Loucy (cell line): Measurements from ENCODE around the gene SCD5.

ENCODE experiments used
- H2AFZ ChIP-seq: fragments of 200-600 bp; sonication (generic); 2 replicates; pipeline ENCODE4 v1.6.0; 2016; ENCODE audit warnings: antibody characterized with exemption, mild to moderate bottlenecking, low read length, moderate library complexity
- H3F3A ChIP-seq: fragments of 200-600 bp; 2 replicates; pipeline ENCODE4 v1.6.0; 2016; ENCODE audit warnings: antibody characterized with exemption, low read depth, mild to moderate bottlenecking
- H3K27me3 ChIP-seq: fragments of 200-600 bp; sonication (generic); 2 replicates; pipeline ENCODE4 v1.6.1; 2014; ENCODE audit warnings: low read length, mild to moderate bottlenecking; ENCODE audit not compliant: insufficient read depth, poor library complexity, severe bottlenecking
- H3K36me3 ChIP-seq: fragments of 200-600 bp; sonication (generic); 2 replicates; pipeline ENCODE4 v1.6.1; 2016; ENCODE audit warnings: low read length; ENCODE audit not compliant: insufficient read depth
- H3K4me1 ChIP-seq: fragments of 200-600 bp; sonication (generic); 2 replicates; pipeline ENCODE4 v1.5.1; 2014; ENCODE audit warnings: low read length, mild to moderate bottlenecking; ENCODE audit not compliant: insufficient read depth, poor library complexity, severe bottlenecking
- H3K4me2 ChIP-seq: fragments of 200-600 bp; sonication (generic); 2 replicates; pipeline ENCODE4 v1.6.0; 2014; ENCODE audit warnings: antibody characterized with exemption, low read length, low read depth, mild to moderate bottlenecking; ENCODE audit not compliant: poor library complexity, severe bottlenecking
- H3K4me3 ChIP-seq: fragments of 200-600 bp; sonication (generic); 2 replicates; pipeline ENCODE4 v1.5.1; 2014; ENCODE audit warnings: low read length, mild to moderate bottlenecking, mixed read lengths; ENCODE audit not compliant: poor library complexity, severe bottlenecking
- H3K79me2 ChIP-seq: fragments of 200-600 bp; sonication (generic); 2 replicates; pipeline ENCODE4 v1.6.1; 2014; ENCODE audit warnings: low read length; ENCODE audit not compliant: insufficient read depth
- H3K9ac ChIP-seq: fragments of 200-600 bp; sonication (generic); 2 replicates; pipeline ENCODE4 v1.6.0; 2014; ENCODE audit warnings: mild to moderate bottlenecking, low read depth, low read length, moderate library complexity; ENCODE audit not compliant: poor library complexity, severe bottlenecking
- H3K9me2 ChIP-seq: fragments of 200-600 bp; sonication (generic); replicated peaks from 2 replicates; pipeline ENCODE4 v1.6.1; 2016; ENCODE audit warnings: low read depth, low read length, mixed read lengths
- H3K9me3 ChIP-seq: fragments of 200-600 bp; sonication (generic); 2 replicates; pipeline ENCODE4 v1.6.1; 2014; ENCODE audit warnings: mild to moderate bottlenecking, antibody characterized with exemption, low read length, low read depth; ENCODE audit not compliant: insufficient read depth
- H4K20me1 ChIP-seq: fragments of 200-600 bp; sonication (generic); 2 replicates; pipeline ENCODE4 v1.6.0; 2014; ENCODE audit warnings: antibody characterized with exemption, low read length, mild to moderate bottlenecking; ENCODE audit not compliant: insufficient read depth, poor library complexity, severe bottlenecking
- EZH2phosphoT487 ChIP-seq: fragments of 200-600 bp; IDR thresholded peaks from 2 replicates; pipeline ENCODE4 v1.6.1; 2018; ENCODE audit warnings: antibody characterized with exemption, mild to moderate bottlenecking, moderate library complexity, borderline replicate concordance
- TF ChIP-seq, protein P1 (sequence below): fragments of 200-600 bp; sonication (generic); conservative IDR thresholded peaks from 2 replicates; pipeline ENCODE4 v1.5.1; 2014; ENCODE audit warnings: mild to moderate bottlenecking, antibody characterized with exemption, low read length

Gene SCD5

DNA sequence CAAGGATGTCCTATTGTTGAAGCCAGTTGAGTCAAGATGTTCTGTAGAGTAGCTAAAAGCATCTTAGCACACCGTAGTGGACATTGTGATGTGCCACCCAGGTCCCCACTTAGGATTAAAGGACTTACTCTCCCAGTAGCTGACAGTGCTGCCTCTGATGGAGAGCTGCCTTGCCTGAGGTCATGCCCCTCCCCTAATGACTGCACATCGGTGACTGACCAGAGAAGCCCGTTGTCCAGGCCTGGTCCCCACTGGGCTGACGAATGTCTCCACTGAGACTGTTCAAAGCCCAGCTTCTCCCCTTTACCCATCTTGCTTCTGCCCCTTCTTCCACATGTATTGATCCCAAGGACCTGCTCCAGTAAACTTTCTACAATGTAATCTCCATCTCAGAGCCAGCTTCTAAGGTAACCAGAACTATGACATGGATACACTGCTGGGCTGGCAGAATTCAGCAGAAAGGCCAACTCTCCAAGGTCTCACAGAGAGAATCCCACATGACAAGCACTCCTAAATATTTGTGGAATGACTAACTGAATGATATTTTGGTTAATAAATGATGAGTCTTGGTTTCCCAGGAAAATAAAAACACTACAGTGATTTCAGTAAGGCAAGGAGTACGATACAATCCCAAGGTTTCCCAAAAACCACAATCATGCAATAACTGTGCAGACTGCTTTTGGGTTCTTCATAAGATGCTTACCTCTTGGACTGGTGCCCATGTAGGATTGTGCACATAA lies 154.4 kb downstream of the SCD5 start:
- Histone ChIP-seq H3F3A (no peaks in the 10 kb centered on the region), H4K20me1 (no peaks in the 10 kb centered on the region), H3K9ac (no peak overlapping the region), H2AFZ (no peak overlapping the region), H3K36me3 (no peaks in the 10 kb centered on the region; the same call in 1 of the 2 replicates), H3K9me3 (no peaks in the 10 kb centered on the region), H3K9me2 (no peaks in the 10 kb centered on the region), H3K4me1 (no peaks in the 10 kb centered on the region), H3K4me3 (no peak overlapping the region), H3K27me3 (no peaks in the 10 kb centered on the region), H3K4me2 (no peak overlapping the region), H3K79me2 (no peaks in the 10 kb centered on the region)
- TF ChIP-seq, protein P1, sequence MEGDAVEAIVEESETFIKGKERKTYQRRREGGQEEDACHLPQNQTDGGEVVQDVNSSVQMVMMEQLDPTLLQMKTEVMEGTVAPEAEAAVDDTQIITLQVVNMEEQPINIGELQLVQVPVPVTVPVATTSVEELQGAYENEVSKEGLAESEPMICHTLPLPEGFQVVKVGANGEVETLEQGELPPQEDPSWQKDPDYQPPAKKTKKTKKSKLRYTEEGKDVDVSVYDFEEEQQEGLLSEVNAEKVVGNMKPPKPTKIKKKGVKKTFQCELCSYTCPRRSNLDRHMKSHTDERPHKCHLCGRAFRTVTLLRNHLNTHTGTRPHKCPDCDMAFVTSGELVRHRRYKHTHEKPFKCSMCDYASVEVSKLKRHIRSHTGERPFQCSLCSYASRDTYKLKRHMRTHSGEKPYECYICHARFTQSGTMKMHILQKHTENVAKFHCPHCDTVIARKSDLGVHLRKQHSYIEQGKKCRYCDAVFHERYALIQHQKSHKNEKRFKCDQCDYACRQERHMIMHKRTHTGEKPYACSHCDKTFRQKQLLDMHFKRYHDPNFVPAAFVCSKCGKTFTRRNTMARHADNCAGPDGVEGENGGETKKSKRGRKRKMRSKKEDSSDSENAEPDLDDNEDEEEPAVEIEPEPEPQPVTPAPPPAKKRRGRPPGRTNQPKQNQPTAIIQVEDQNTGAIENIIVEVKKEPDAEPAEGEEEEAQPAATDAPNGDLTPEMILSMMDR, result no peak
- TF ChIP-seq EZH2phosphoT487, result no peak

GRCh38 chr4:82642331-82642730 lies 156.3 kb downstream of the SCD5 start:
- Histone ChIP-seq H3K79me2 (no peaks in the 10 kb centered on the region), H2AFZ (no peak overlapping the region), H3F3A (no peaks in the 10 kb centered on the region), H4K20me1 (no peaks in the 10 kb centered on the region), H3K9me3 (no peaks in the 10 kb centered on the region), H3K9ac (no peak overlapping the region), H3K27me3 (no peaks in the 10 kb centered on the region), H3K4me3 (no peak overlapping the region), H3K4me1 (no peaks in the 10 kb centered on the region), H3K9me2 (no peaks in the 10 kb centered on the region), H3K36me3 (no peaks in the 10 kb centered on the region), H3K4me2 (no peak overlapping the region)
- TF ChIP-seq, protein P1, result no peak
- TF ChIP-seq EZH2phosphoT487, result no peak

DNA sequence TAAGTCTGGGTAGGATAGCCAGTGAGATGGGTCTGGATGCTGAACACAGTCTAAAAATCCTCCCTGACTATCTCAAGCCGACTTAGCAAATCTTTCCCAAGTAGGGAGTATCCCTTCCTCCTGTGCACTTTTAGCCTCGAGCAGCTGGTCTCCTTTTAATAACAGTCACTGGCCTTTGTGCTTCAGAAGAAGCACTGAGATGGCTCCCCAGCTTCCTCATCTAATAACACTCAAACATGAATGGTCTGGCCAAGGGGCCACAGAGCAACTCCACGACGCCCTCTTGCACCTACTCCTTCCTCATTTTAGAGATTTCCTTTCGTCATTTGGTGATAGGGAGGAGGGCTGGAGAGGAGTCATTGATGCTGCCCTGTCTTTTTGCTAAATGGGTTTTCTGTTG lies 158.1 kb downstream of the SCD5 start:
- Histone ChIP-seq H3K36me3 (peaks cover 8% of the 10 kb centered on the region; the same call in 1 of the 2 replicates), H3K4me1 (no peaks in the 10 kb centered on the region), H3F3A (no peaks in the 10 kb centered on the region), H2AFZ (no peak overlapping the region), H3K9me2 (no peaks in the 10 kb centered on the region), H4K20me1 (no peaks in the 10 kb centered on the region), H3K9me3 (no peaks in the 10 kb centered on the region), H3K27me3 (no peaks in the 10 kb centered on the region), H3K79me2 (no peaks in the 10 kb centered on the region), H3K9ac (no peak overlapping the region), H3K4me2 (no peak overlapping the region), H3K4me3 (no peak overlapping the region)
- TF ChIP-seq, protein P1, result no peak
- TF ChIP-seq EZH2phosphoT487, result no peak
